Glutamatergic neuron (in vitro differentiated cells): Measurements from ENCODE around the gene ABHD2. TPM values are rescaled to one million over a fixed set of nuclear protein-coding genes. Genes with fewer than 3 reads are reported as not detected.

Experiments
- DNase-seq: peaks from one replicate; pipeline ENCODE4 v3.0.0; 2022
- H3K27ac Mint-ChIP-seq: one replicate; pipeline ENCODE4 v1.8.0; 2020; ENCODE audit warnings: mild to moderate bottlenecking, mixed read lengths, inconsistent platforms; ENCODE audit not compliant: unreplicated experiment
- H3K27me3 Mint-ChIP-seq: one replicate; pipeline ENCODE4 v1.8.0; 2020; ENCODE audit warnings: mild to moderate bottlenecking, moderate library complexity, mixed read lengths, inconsistent platforms; ENCODE audit not compliant: unreplicated experiment
- H3K36me3 Mint-ChIP-seq: one replicate; pipeline ENCODE4 v1.8.0; 2020; ENCODE audit warnings: mild to moderate bottlenecking, mixed read lengths, inconsistent platforms; ENCODE audit not compliant: unreplicated experiment
- H3K4me1 Mint-ChIP-seq: one replicate; pipeline ENCODE4 v1.8.0; 2020; ENCODE audit warnings: mild to moderate bottlenecking, low read depth, mixed read lengths, inconsistent platforms; ENCODE audit not compliant: unreplicated experiment
- H3K4me3 Mint-ChIP-seq: one replicate; pipeline ENCODE4 v1.8.0; 2020; ENCODE audit warnings: mild to moderate bottlenecking, mixed read lengths, inconsistent platforms; ENCODE audit not compliant: unreplicated experiment
- H3K9me3 Mint-ChIP-seq: one replicate; pipeline ENCODE4 v1.8.0; 2020; ENCODE audit warnings: mild to moderate bottlenecking, moderate library complexity, mixed read lengths, inconsistent platforms; ENCODE audit not compliant: unreplicated experiment
- CTCF ChIP-seq: fragments of 200-600 bp; sonication (generic); IDR thresholded peaks from one replicate; pipeline ENCODE4 v1.5.0; 2021; ENCODE audit not compliant: partially characterized antibody, unreplicated experiment
- total RNA-seq: library from RNA; stranded (reverse); fragmentation: NEBNext Ultra II Directional; extraction: Animal tissue kit (Norgen Biotek cat#: 25700); gene quantifications from one replicate; pipeline ENCODE4 v1.2.1, GENCODE V29; 2021; ENCODE audit not compliant: unreplicated experiment

The ABHD2 gene
- total RNA-seq, 1 donor from 2014 or later: 101 TPM

- H3K27ac Mint-ChIP-seq: no peak overlapping the region
- DNase-seq: no peak
- no peak overlapping the region for H3K4me3 Mint-ChIP-seq
- TF ChIP-seq CTCF: no peak
- H3K9me3 Mint-ChIP-seq: peaks cover 3% of the 10 kb centered on the region
- peaks cover 5% of the 10 kb centered on the region for H3K36me3 Mint-ChIP-seq
- no peaks in the 10 kb centered on the region for H3K27me3 Mint-ChIP-seq
- peaks cover 5% of the 10 kb centered on the region for H3K4me1 Mint-ChIP-seq
These were observed 15.4 kb downstream of the ABHD2 start for GRCh38 chr15:89103481-89104171.

GRCh38 chr15:89104172-89104564, 15.9 kb downstream of the ABHD2 start:
- Mint-ChIP-seq H3K4me1 (peaks cover 5% of the 10 kb centered on the region), H3K27me3 (no peaks in the 10 kb centered on the region), H3K36me3 (peaks cover 5% of the 10 kb centered on the region), H3K4me3 (no peak overlapping the region), H3K27ac (no peak overlapping the region), H3K9me3 (peaks cover 3% of the 10 kb centered on the region)
- no peak for TF ChIP-seq CTCF
- no peak for DNase-seq

GRCh38 chr15:89105147-89105546, 16.9 kb downstream of the ABHD2 start:
- Mint-ChIP-seq H3K9me3 (peaks cover 3% of the 10 kb centered on the region), H3K36me3 (peaks cover 5% of the 10 kb centered on the region), H3K4me3 (no peak overlapping the region), H3K4me1 (peaks cover 5% of the 10 kb centered on the region), H3K27ac (no peak overlapping the region), H3K27me3 (no peaks in the 10 kb centered on the region)
- no peak for TF ChIP-seq CTCF
- DNase-seq: no peak

- H3K27me3 Mint-ChIP-seq: no peaks in the 10 kb centered on the region
- no peak for TF ChIP-seq CTCF
- H3K27ac Mint-ChIP-seq: no peak overlapping the region
- H3K4me1 Mint-ChIP-seq: peaks cover 5% of the 10 kb centered on the region
- no peak for DNase-seq
- no peak overlapping the region for H3K4me3 Mint-ChIP-seq
- H3K36me3 Mint-ChIP-seq: peaks cover 5% of the 10 kb centered on the region
- peaks cover 3% of the 10 kb centered on the region for H3K9me3 Mint-ChIP-seq
These were observed 17.9 kb downstream of the ABHD2 start for GRCh38 chr15:89106200-89106599.

- DNase-seq: no peak
- Mint-ChIP-seq H3K4me1 (peaks cover 4% of the 10 kb centered on the region), H3K9me3 (no peaks in the 10 kb centered on the region), H3K27ac (no peak overlapping the region), H3K4me3 (no peak overlapping the region), H3K36me3 (no peaks in the 10 kb centered on the region), H3K27me3 (peaks cover 1% of the 10 kb centered on the region)
- TF ChIP-seq CTCF: no peak
These were observed 19.7 kb downstream of the ABHD2 start for GRCh38 chr15:89107984-89108383.
